Measurements from ENCODE around the gene CRYAB.

CRYAB gene

DNA sequence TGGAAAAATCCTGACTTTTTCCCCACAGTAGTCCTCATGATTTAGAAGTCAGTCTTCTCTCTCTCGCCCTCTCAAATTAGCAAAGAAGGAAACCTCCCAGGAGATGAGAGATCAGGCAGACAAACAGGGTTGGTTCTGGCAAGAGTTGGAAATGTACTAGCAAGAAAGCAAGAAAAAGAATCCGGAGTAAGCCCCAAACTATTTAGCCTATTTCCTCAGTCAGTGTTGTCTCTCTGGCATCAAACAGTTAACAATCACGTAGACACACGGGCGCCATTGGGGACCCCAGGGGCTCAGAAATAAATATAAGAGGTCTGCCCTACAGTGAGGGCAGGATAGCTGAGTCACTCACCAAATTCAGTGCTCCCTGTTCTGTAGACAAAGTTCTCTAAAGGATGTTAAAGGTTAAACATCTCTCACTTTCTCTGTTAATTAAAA, 11.8 kb upstream of the CRYAB start:
- H3K4me1 Mint-ChIP-seq (ENCODE audit: low read depth): peaks cover 9% of the 10 kb centered on the region
- no peak overlapping the region for H3K27ac Mint-ChIP-seq
- H3K27me3 Mint-ChIP-seq (ENCODE audit: low read depth): peaks cover 15% of the 10 kb centered on the region
- no peak overlapping the region for H3K4me3 Mint-ChIP-seq
- H3K9me3 Mint-ChIP-seq: no peaks in the 10 kb centered on the region
- no peaks in the 10 kb centered on the region for H3K36me3 Mint-ChIP-seq (ENCODE audit: low read depth)

DNA sequence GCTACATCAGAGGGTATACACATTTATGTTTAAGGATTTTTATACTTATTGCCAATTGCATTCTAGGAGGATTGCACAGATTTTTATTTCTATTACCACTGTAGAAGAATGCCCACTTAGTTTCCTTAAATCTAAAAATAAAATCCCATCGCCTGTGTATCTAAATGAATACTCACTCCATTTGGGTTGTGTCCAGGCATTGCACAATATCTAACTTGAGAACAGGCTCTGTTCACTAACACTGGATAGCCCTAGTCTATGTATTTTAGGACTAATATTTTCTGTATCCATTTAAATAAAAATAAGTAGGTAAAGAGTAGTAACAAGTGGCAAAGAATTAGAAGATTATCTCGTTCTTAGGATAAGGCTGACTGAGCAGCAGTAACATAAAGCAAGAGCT, 11.2 kb upstream of the CRYAB start:
- peaks cover 9% of the 10 kb centered on the region for H3K4me1 Mint-ChIP-seq (ENCODE audit: low read depth)
- no peak overlapping the region for H3K4me3 Mint-ChIP-seq
- peaks cover 15% of the 10 kb centered on the region for H3K27me3 Mint-ChIP-seq (ENCODE audit: low read depth)
- H3K36me3 Mint-ChIP-seq (ENCODE audit: low read depth): no peaks in the 10 kb centered on the region
- H3K9me3 Mint-ChIP-seq: no peaks in the 10 kb centered on the region
- H3K27ac Mint-ChIP-seq: no peak overlapping the region

DNA sequence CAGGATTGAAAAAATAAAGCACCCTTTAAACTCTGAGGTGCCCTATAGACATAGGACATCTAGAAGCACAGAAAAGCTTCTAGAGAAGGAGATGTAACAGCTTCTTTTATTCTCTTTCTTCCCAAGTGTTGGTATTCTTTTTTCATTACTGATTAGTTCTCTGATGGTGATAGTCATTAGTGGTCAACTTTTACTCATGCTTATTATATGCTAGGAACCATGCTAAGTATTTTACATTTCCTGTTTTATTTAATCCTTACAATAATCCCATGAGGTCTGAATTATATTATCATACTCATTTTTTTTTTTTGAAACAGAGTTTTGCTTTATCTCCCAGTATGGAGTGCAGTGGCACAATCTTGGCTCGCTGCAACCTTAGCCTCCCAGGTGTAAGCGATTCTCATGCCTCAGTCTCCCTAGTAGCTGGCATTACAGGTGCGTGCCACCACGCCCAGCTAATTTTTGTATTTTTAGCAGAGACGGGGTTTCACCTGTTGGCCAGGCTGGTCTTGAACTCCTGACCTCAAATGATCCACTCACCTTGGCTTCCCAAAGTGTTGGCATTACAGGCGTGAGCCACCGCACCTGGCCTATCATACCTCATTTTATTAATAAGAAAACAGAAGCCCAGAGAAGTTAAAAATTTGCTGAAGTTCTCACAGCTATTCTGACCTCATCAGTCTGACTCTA, 10.1 kb upstream of the CRYAB start:
- no peak overlapping the region for H3K27ac Mint-ChIP-seq
- no peaks in the 10 kb centered on the region for H3K9me3 Mint-ChIP-seq
- H3K4me1 Mint-ChIP-seq (ENCODE audit: low read depth): peaks cover 9% of the 10 kb centered on the region
- peaks cover 19% of the 10 kb centered on the region for H3K27me3 Mint-ChIP-seq (ENCODE audit: low read depth)
- H3K4me3 Mint-ChIP-seq: no peak overlapping the region
- H3K36me3 Mint-ChIP-seq (ENCODE audit: low read depth): no peaks in the 10 kb centered on the region

DNA sequence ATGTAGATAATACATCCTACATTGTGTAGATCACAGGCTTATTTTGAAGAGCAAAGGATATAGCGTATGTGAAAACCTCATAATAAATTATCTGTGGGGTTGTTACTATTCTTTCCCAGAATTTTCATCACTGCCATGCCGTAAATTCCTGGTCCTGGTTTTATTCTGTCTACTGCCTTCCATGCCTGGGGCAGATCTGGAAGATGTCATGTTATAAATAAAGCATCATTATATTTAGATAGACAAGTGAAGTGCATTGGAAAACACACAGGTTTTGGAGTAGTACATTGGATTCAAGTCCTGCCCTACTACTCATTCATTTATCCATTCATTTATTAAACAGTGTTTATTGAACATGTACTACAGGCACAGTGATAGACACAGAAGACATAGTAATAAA, 9.3 kb upstream of the CRYAB start:
- no peak overlapping the region for H3K4me3 Mint-ChIP-seq
- H3K36me3 Mint-ChIP-seq (ENCODE audit: low read depth): no peaks in the 10 kb centered on the region
- H3K9me3 Mint-ChIP-seq: no peaks in the 10 kb centered on the region

DNA sequence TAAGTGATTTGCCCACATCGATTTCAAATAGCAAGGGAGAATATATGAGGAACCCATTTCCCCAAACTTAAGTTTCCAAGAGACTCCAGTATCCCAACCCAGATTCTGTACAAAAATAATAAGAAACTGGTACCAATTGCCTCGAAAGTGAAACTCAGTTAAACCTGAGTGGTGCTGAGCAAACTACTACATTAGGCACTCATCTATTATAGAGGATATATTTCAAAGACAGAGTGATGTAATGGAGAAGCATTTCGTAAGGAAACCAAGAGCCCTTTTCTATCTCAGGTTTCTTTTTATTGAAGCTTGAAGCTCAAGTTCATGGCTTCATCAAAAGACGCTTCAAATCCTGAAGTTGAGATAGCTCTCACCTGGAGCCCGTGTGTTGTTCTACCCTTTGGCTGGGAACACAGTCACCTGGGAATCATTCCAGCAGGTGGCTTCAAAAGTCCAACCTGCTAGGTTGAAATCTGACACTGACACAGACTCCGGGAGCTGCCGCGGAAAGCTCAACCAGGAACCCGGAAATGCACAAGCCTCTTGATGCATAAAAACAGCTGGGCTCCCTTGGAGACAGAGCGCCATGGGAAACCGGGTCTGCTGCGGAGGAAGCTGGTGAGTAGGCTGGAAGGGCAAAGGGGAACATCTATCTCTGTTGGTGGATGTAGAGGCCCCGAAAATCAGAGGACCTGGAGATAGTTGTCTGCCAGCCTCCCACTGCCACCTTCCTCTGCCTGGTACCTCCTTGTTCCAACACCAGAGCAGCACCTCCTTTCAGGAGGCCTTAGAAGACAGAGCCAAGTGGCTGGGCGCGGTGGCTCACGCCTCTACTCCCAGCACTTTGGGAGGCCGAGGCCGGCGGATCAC, 7.1 kb upstream of the CRYAB start, which contains the start of gene C11orf52:
Gene C11orf52 (plus strand): TSS at position 524 of the 867 bp plus-strand sequence. CDS start 60 bp downstream, at position 584.
- Mint-ChIP-seq H3K4me3 (no peak within 1 kb of the TSS), H3K36me3 (ENCODE audit: low read depth) (no peaks in the 10 kb centered on the region), H3K27me3 (ENCODE audit: low read depth) (peaks cover 42% of the 10 kb centered on the region)

More for the DNA sequence above, 9.3 kb upstream of the CRYAB start:
- H3K27ac Mint-ChIP-seq: no peak overlapping the region
- H3K4me1 Mint-ChIP-seq (ENCODE audit: low read depth): peaks cover 3% of the 10 kb centered on the region
- peaks cover 26% of the 10 kb centered on the region for H3K27me3 Mint-ChIP-seq (ENCODE audit: low read depth)

DNA sequence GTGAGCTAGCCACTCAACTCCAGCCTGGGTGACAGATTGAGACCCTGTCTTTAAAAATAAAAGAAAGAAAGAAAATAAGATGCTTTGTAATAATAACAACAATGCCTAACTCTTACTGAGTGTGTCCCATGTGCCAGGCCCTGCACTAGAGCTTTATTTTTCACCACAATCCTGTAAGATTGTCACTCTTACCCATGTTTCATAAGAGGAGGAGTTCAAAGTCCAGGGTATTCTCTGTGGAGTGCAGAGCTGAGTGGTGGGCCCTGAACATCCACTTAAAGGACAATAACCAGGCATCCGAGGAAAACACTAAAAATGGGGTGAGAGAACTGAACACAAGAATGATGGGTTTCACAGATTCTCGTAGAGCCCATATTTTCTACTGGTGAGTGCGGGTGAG, 6.2 kb upstream of the CRYAB start:
- no peaks in the 10 kb centered on the region for H3K4me1 Mint-ChIP-seq (ENCODE audit: low read depth)
- peaks cover 46% of the 10 kb centered on the region for H3K27me3 Mint-ChIP-seq (ENCODE audit: low read depth)
- no peak overlapping the region for H3K27ac Mint-ChIP-seq
- H3K36me3 Mint-ChIP-seq (ENCODE audit: low read depth): no peaks in the 10 kb centered on the region
- no peak overlapping the region for H3K4me3 Mint-ChIP-seq
- no peaks in the 10 kb centered on the region for H3K9me3 Mint-ChIP-seq

More for the DNA sequence above, 7.1 kb upstream of the CRYAB start, which contains the start of gene C11orf52:
- Mint-ChIP-seq H3K9me3 (no peaks in the 10 kb centered on the region), H3K27ac (no peak within 1 kb of the TSS), H3K4me1 (ENCODE audit: low read depth) (no peaks in the 10 kb centered on the region)

DNA sequence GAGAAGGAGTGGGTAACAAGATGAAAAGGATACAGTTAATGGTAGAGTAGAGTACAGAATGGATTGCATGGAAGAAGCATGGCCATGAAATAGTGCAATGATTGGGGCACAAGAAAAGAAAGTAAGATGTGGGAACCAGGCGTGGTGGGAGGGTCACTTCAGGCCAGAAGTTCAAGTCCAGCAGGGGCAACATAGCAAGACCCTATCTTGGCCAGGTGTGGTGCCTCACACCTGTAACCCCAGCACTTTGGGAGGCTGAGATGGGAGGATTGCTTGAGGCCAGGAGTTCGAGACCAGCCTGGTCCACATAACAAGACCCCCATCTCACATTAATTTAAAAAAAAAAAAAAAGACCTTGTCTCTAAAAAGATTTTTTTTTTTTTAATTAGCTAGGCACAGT, 5.7 kb upstream of the CRYAB start:
- Mint-ChIP-seq H3K27me3 (ENCODE audit: low read depth) (peaks cover 46% of the 10 kb centered on the region), H3K27ac (no peak overlapping the region)

DNA sequence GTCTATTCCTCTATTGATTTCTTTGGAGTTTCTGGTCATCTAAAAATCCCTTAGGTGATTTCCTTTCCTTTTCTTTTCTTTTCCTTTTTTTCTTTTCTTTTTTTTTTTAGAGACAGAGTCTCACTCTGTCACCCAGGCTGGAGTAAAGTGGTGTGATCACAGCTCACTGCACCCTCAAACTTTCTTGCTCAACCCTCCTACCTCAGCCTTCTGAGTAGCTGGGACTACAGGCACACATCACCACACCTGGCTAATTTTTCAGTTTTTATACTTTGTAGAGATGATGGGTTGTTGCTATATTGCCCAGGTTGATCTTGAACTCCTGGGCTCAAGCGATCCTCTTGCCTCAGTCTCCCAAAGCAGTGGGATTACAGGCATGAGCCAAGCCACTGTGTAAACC, 5.2 kb upstream of the CRYAB start:
- Mint-ChIP-seq H3K27ac (no peak overlapping the region), H3K9me3 (no peaks in the 10 kb centered on the region), H3K4me1 (ENCODE audit: low read depth) (no peaks in the 10 kb centered on the region), H3K4me3 (no peak overlapping the region), H3K36me3 (ENCODE audit: low read depth) (no peaks in the 10 kb centered on the region), H3K27me3 (ENCODE audit: low read depth) (peaks cover 48% of the 10 kb centered on the region)

More for the DNA sequence above, 5.7 kb upstream of the CRYAB start:
- Mint-ChIP-seq H3K4me3 (no peak overlapping the region), H3K4me1 (ENCODE audit: low read depth) (no peaks in the 10 kb centered on the region), H3K9me3 (no peaks in the 10 kb centered on the region), H3K36me3 (ENCODE audit: low read depth) (no peaks in the 10 kb centered on the region)

DNA sequence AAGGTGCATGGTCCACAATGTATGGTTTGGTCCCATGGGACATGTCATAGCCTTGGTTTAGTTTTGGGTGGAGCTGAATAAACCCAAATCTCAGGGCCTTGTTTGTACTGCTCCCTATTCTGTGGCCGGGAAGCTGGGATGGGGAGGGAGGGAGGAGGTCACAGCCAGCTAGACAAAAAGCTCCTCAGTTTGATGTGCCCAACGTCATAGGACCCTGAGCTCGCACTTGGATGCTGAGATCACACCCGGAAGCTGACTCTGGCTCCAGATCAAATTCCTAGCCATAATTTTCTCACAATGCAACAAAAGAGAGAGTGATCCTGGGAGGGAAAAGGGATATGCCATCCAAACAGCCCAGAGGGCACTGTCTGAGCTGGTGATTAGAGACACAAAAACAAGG, 2.4 kb upstream of the CRYAB start:
- no peak overlapping the region for H3K27ac Mint-ChIP-seq
- no peaks in the 10 kb centered on the region for H3K9me3 Mint-ChIP-seq
- H3K4me3 Mint-ChIP-seq: no peak overlapping the region
- H3K36me3 Mint-ChIP-seq (ENCODE audit: low read depth): no peaks in the 10 kb centered on the region
- H3K4me1 Mint-ChIP-seq (ENCODE audit: low read depth): no peaks in the 10 kb centered on the region
- peaks cover 56% of the 10 kb centered on the region for H3K27me3 Mint-ChIP-seq (ENCODE audit: low read depth)

DNA sequence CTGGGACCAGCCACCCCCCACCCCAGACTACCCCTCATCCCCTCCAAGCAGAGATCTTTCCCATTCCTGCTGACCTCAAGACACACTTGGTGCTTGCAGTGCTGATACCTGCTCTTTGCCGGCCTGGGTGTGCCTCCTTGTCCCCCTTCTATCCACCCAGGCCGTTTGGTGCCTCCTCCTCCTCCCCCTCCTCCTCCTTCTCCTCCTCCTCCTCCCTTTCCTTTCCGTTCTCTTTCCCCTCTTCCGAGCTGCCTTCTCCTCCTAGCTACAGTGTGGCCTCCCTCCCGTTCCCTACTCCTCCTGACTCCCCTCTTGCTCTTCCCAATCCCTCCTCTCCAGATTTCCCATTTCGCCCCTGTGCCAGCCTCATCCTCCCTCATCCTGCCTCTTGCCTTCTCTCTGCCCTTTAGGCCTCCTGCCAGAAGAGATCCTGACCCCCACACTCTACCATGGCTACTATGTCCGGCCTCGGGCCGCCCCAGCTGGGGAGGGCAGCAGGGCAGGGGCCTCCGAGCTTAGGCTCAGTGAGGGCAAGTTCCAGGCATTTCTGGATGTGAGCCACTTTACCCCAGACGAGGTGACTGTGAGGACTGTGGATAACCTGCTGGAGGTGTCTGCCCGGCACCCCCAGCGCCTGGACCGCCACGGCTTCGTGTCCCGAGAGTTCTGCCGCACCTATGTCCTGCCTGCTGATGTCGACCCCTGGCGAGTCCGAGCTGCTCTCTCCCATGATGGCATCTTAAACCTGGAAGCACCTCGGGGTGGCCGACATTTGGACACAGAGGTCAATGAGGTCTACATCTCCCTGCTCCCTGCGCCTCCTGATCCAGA, 1.7 kb upstream of the CRYAB start:
- Mint-ChIP-seq H3K4me3 (no peak overlapping the region), H3K9me3 (no peaks in the 10 kb centered on the region), H3K36me3 (ENCODE audit: low read depth) (no peaks in the 10 kb centered on the region), H3K27me3 (ENCODE audit: low read depth) (peaks cover 56% of the 10 kb centered on the region), H3K4me1 (ENCODE audit: low read depth) (no peaks in the 10 kb centered on the region), H3K27ac (no peak overlapping the region)

DNA sequence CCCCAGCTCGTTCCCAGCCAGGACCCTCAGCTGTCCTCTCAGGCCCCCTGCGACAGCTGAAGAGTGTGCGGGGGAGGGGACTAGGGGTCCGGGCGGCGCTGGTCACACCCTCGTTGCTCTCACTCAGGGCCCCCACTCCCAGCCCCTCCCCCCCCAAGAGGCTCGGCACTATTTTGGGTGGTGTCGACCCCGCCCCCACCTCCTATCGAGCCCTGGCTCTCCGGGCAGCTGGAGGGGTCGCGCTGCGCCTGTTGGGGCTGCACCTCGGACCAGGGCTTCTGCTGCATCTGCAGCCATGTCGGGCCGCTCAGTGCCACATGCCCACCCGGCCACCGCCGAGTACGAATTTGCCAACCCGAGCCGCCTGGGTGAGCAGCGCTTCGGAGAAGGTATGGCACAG, 965 bp upstream of the CRYAB start, which contains the start of gene HSPB2:
Gene HSPB2 (plus strand): TSS at position 200 of the 400 bp plus-strand sequence. CDS start 96 bp downstream, at position 296.
- H3K27me3 Mint-ChIP-seq (ENCODE audit: low read depth): peaks cover 56% of the 10 kb centered on the region
- H3K27ac Mint-ChIP-seq: no peak within 1 kb of the TSS

DNA sequence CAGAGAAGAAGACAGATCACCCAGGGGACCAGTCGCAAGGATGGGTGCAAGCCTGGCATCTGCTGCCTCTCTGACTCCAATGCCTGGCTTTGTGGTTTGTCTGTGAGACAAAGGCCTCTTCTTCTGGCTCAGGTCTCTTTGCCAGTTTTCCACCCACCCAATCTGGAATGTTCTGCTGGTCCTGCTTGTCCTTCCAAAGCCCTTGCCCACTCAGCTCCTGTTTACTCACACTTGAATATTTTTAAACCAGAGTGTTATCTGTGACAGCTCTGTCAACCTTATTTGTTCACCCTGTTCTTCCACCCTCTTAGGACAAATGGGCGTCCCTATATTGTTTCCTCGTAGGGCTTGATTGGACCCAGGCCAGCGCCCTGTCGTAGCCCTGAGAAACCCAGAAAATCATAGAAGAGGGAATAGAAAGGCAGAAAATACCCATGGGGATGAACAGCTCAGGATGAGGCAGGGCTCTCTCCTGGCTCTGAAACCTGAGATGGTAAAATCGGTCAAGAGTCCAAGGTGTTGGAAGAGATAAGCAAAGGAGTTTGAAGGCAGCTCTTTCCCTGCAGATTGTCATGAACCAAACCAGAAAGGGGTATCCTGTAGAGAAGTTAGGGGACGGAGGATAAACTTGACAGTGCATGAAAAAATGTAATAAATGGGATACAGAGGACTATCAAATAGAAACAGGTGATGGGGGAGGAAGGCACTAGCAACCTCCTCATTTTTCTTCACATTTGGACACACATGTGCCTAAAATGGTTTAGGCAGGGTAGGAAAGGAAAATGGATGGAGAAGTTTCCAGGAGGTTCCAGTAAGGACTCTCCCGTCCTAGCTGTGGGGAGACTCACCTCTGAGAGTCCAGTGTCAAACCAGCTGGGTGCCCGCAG, 651 bp downstream of the CRYAB start:
- no peaks in the 10 kb centered on the region for H3K9me3 Mint-ChIP-seq
- no peaks in the 10 kb centered on the region for H3K36me3 Mint-ChIP-seq (ENCODE audit: low read depth)
- H3K4me1 Mint-ChIP-seq (ENCODE audit: low read depth): no peaks in the 10 kb centered on the region
- H3K4me3 Mint-ChIP-seq: no peak overlapping the region
- no peak overlapping the region for H3K27ac Mint-ChIP-seq
- H3K27me3 Mint-ChIP-seq (ENCODE audit: low read depth): peaks cover 52% of the 10 kb centered on the region

More for the DNA sequence above, 965 bp upstream of the CRYAB start, which contains the start of gene HSPB2:
- Mint-ChIP-seq H3K36me3 (ENCODE audit: low read depth) (no peaks in the 10 kb centered on the region), H3K4me3 (no peak within 1 kb of the TSS), H3K9me3 (no peaks in the 10 kb centered on the region), H3K4me1 (ENCODE audit: low read depth) (no peaks in the 10 kb centered on the region)

DNA sequence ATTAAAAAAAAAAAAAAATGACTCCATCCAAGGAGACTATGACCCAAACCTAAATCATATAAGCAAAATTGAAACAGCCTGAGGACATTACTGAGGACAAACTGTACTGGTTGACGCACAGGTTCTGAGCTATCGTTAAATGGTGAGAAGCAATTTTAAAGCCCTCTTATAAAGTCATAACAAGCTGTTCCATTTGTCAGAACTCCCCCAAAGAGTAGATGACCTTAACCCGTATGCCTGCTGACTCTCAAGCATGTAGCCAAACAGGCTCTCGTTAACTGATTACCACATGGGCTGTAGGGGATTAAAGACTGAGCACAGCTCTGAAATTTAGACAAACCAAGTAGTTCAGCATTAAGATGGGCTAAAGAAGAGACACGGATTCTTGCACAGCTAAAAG, 2.2 kb downstream of the CRYAB start:
- Mint-ChIP-seq H3K27ac (no peak overlapping the region), H3K4me1 (ENCODE audit: low read depth) (no peaks in the 10 kb centered on the region), H3K9me3 (no peaks in the 10 kb centered on the region), H3K36me3 (ENCODE audit: low read depth) (no peaks in the 10 kb centered on the region), H3K27me3 (ENCODE audit: low read depth) (peaks cover 42% of the 10 kb centered on the region), H3K4me3 (no peak overlapping the region)

All from T-helper 1 cell treated with Interleukin-12 subunit alpha and Interleukin-12 subunit beta and Interleukin-4 antibody, amounts not matched to agents 30 μg/mL and 1 μg/mL, for 36 hours (primary cell).